ENCODE data around the gene WAS. TPM values are rescaled to one million over a fixed set of nuclear protein-coding genes. Genes with fewer than 3 reads are reported as not detected.

Gene WAS
- total and polyA plus RNA-seq, 2 of the 8 experiments (the other 6 are each of a cell fraction or from before 2014, with no cell fraction given): 0.63 to 0.65 TPM

DNA sequence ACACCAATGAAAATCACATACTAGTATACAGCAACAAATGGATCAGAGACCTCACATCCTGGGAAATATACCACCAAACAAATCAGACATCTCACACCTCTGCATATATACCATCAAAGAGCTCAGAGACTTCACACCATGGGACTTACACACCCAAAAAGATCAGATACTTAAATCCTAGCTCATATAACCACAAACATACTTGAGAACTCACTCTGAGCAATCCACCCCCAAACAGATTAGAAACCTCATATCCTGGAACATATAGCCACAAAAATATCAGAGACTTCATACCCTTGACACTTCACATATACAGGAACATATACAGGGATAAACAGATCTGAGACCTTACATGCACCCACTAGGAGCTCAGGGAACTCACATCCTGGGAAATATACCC, 45.1 kb downstream of the WAS start:
- no peak for FAIRE-seq

More for the DNA sequence above, 45.1 kb downstream of the WAS start:
- H4K20me1 ChIP-seq (replicated peaks in 1 of 2; ENCODE audit: control insufficient read depth in 1 of 2, insufficient read depth in 2 of 2, low read length in 2 of 2): no peaks in the 10 kb centered on the region
- no peak overlapping the region for H2BK20ac ChIP-seq (ENCODE audit: low read length)
- no peak overlapping the region for H2BK15ac ChIP-seq (ENCODE audit: low read length)
- no peak overlapping the region for H3K4me3 ChIP-seq (ENCODE audit: extremely low read depth in 1 of 4, insufficient read depth in 2 of 4, low read depth in 3 of 4, low read length in 4 of 4)
- TF ChIP-seq GABPA (IDR thresholded peaks at IDR 0.05; ENCODE audit: borderline replicate concordance, insufficient read depth, low read length) (no peak), SUZ12 (IDR thresholded peaks at IDR 0.05; ENCODE audit: low read length) (no peak)
- TF ChIP-seq, protein P1, sequence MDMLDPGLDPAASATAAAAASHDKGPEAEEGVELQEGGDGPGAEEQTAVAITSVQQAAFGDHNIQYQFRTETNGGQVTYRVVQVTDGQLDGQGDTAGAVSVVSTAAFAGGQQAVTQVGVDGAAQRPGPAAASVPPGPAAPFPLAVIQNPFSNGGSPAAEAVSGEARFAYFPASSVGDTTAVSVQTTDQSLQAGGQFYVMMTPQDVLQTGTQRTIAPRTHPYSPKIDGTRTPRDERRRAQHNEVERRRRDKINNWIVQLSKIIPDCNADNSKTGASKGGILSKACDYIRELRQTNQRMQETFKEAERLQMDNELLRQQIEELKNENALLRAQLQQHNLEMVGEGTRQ (IDR thresholded peaks at IDR 0.05; ENCODE audit: low read length): no peak
- no peak overlapping the region for H3K9ac ChIP-seq (replicated peaks in 1 of 4; ENCODE audit: extremely low read depth in 1 of 4, low read depth in 3 of 4, low read length in 3 of 4)
- H3K9me3 ChIP-seq (ENCODE audit: insufficient read depth in 2 of 2, low read depth in 1 of 2, low read length in 1 of 2): no peaks in the 10 kb centered on the region
- DNase-seq (ENCODE audit: low read depth in 1 of 2, low spot score in 2 of 2): no peak
- no peaks in the 10 kb centered on the region for H3K23me2 ChIP-seq (ENCODE audit: low read depth, low read length)
- no peaks in the 10 kb centered on the region for H3K36me3 ChIP-seq (ENCODE audit: control insufficient read depth in 2 of 4, insufficient read depth in 4 of 4, low read length in 3 of 4)
- no peak overlapping the region for H2BK120ac ChIP-seq (replicated peaks; ENCODE audit: low read depth, low read length)
- no peak overlapping the region for H4K8ac ChIP-seq (ENCODE audit: extremely low read depth, insufficient read depth, low read length)
- H3K23ac ChIP-seq (ENCODE audit: insufficient read length): no peak overlapping the region
- H4K5ac ChIP-seq (ENCODE audit: insufficient read length, low read depth, low read length): no peak overlapping the region
- no peak overlapping the region for H3K56ac ChIP-seq (replicated peaks; ENCODE audit: insufficient read length, low read depth, low read length)
- no peaks in the 10 kb centered on the region for H3K79me1 ChIP-seq (ENCODE audit: low read depth, low read length)
- ChIA-PET CTCF (ENCODE audit: partially characterized antibody) (no interaction called here), POLR2A (ENCODE audit: partially characterized antibody) (interaction anchor here (0.8 kb wide), 1 partner anchor 187 kb away, joined by 3 read pairs; no protein-coding TSS in a partner anchor)
- no peaks in the 10 kb centered on the region for H3K79me2 ChIP-seq (ENCODE audit: control insufficient read depth in 1 of 2, insufficient read depth in 2 of 2, low read length in 2 of 2)
- H4K91ac ChIP-seq (replicated peaks; ENCODE audit: insufficient read length, low read length): no peak overlapping the region
- H3K18ac ChIP-seq (ENCODE audit: extremely low read depth, low read length): no peak overlapping the region
- H3K14ac ChIP-seq (ENCODE audit: insufficient read length): no peak overlapping the region
- H3K4me2 ChIP-seq (ENCODE audit: insufficient read depth in 1 of 2, low read depth in 2 of 2, low read length in 2 of 2): no peak overlapping the region
- no peak overlapping the region for H2BK12ac ChIP-seq (ENCODE audit: low read depth, low read length)
- H3K27ac ChIP-seq (ENCODE audit: low read depth, low read length): no peak overlapping the region
- no peak overlapping the region for H3K4ac ChIP-seq (replicated peaks; ENCODE audit: insufficient read length, low read depth, low read length)
- H2BK5ac ChIP-seq (ENCODE audit: low read depth, low read length): no peak overlapping the region
- H3K27me3 ChIP-seq (replicated peaks in 1 of 4; ENCODE audit: control insufficient read depth in 3 of 4, extremely low read depth in 1 of 4, insufficient read depth in 3 of 4, low read length in 3 of 4): no peaks in the 10 kb centered on the region; a peak in 1 of 7 replicates
- no peaks in the 10 kb centered on the region for H3K4me1 ChIP-seq (replicated peaks in 1 of 4; ENCODE audit: control insufficient read depth in 3 of 4, insufficient read depth in 4 of 4, low read length in 3 of 4)
- H2AK5ac ChIP-seq (ENCODE audit: low read depth, low read length): no peak overlapping the region
- no peak overlapping the region for H2AFZ ChIP-seq (ENCODE audit: low read length)

Data from H1 (cell line).